ENCODE results near the gene MARK1.
"Not testable (repeated sequence)": the region's sequence is repeated elsewhere in the genome, so short reads cannot be mapped to it uniquely, and the experiment has no call there.

MARK1 gene

DNA sequence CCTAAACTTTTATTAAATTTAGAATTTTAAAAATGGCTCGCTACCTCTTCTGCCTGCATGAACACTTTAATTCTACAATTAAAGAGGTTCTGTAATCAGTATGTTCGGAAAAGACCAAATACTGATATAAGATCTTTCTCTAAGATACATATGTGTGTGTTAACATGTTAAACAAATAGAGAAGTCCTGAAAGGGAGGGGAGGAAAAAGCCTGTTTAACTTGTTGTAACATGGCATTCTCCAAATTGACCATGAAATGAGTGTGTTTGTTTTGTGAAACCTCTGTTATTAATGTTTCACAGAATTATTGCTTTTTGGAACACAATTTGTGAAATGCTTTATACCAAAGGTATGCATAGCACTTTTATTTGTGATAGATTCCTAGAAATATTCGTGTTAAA, 77.0 kb downstream of the MARK1 start:
- H3K4me1 ChIP-seq (ENCODE audit: insufficient read depth, insufficient read length) = no peaks in the 10 kb centered on the region
- TF ChIP-seq YY1 (IDR thresholded peaks at IDR 0.05; ENCODE audit: insufficient read depth, insufficient read length) = no peak
- TF ChIP-seq ZNF274 (IDR thresholded peaks at IDR 0.05; ENCODE audit: low read depth, low read length) = no peak
- TF ChIP-seq SUZ12 (IDR thresholded peaks at IDR 0.05; ENCODE audit: extremely low read depth, insufficient read depth, insufficient read length) = no peak
- no peaks in the 10 kb centered on the region for H3K27me3 ChIP-seq (ENCODE audit: insufficient read depth, insufficient read length)
- no peak overlapping the region for H3K4me3 ChIP-seq (ENCODE audit: insufficient read length, low read depth)
- no peak for DNase-seq (ENCODE audit: low read depth, low spot score)
- no peaks in the 10 kb centered on the region for H3K9me3 ChIP-seq (ENCODE audit: insufficient read depth, low read length)
- no peaks in the 10 kb centered on the region for H3K36me3 ChIP-seq (ENCODE audit: insufficient read depth, insufficient read length, low read length)
- no peak overlapping the region for H3K9ac ChIP-seq (ENCODE audit: insufficient read length, low read depth)

- not testable (repeated sequence) for H3K9ac ChIP-seq (ENCODE audit: insufficient read length, low read depth); H3K9me3 ChIP-seq (ENCODE audit: insufficient read depth, low read length); DNase-seq (ENCODE audit: low read depth, low spot score); H3K27me3 ChIP-seq (ENCODE audit: insufficient read depth, insufficient read length); H3K4me3 ChIP-seq (ENCODE audit: insufficient read length, low read depth); H3K4me1 ChIP-seq (ENCODE audit: insufficient read depth, insufficient read length); H3K36me3 ChIP-seq (ENCODE audit: insufficient read depth, insufficient read length, low read length)
Observed at GRCh38 chr1:220605651-220606050, 77.7 kb downstream of the MARK1 start.

DNA sequence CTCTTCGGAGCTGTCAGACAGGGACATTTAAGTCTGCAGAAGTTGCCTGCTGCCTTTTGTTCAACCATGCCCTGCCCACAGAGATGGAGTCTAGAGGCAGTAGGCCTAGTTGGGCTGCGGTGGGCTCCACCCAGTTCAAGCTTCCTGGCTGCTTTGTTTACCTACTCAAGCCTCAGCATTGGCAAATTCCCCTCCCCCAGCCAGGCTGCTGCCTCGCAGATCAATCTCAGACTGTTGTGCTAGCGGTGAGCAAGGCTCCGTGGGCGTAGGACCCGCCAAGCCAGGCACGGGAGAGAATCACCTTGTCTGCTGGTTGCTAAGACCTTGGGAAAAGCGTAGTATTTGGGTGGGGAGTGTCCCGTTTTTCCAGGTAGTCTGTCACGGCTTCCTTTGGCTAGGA, 83.2 kb downstream of the MARK1 start:
- H3K36me3 ChIP-seq (ENCODE audit: insufficient read depth, insufficient read length, low read length); H3K4me1 ChIP-seq (ENCODE audit: insufficient read depth, insufficient read length); H3K4me3 ChIP-seq (ENCODE audit: insufficient read length, low read depth); H3K9me3 ChIP-seq (ENCODE audit: insufficient read depth, low read length); H3K9ac ChIP-seq (ENCODE audit: insufficient read length, low read depth); H3K27me3 ChIP-seq (ENCODE audit: insufficient read depth, insufficient read length): not testable (repeated sequence)
- DNase-seq (ENCODE audit: low read depth, low spot score) = peak; percentile 36

GRCh38 chr1:220616836-220617235, 88.9 kb downstream of the MARK1 start:
- no peaks in the 10 kb centered on the region for H3K4me1 ChIP-seq (ENCODE audit: insufficient read depth, insufficient read length)
- no peaks in the 10 kb centered on the region for H3K27me3 ChIP-seq (ENCODE audit: insufficient read depth, insufficient read length)
- no peak overlapping the region for H3K4me3 ChIP-seq (ENCODE audit: insufficient read length, low read depth)
- no peaks in the 10 kb centered on the region for H3K9me3 ChIP-seq (ENCODE audit: insufficient read depth, low read length)
- DNase-seq (ENCODE audit: low read depth, low spot score) = no peak
- H3K36me3 ChIP-seq (ENCODE audit: insufficient read depth, insufficient read length, low read length) = peaks cover 11% of the 10 kb centered on the region
- no peak overlapping the region for H3K9ac ChIP-seq (ENCODE audit: insufficient read length, low read depth)
- TF ChIP-seq YY1 (IDR thresholded peaks at IDR 0.05; ENCODE audit: insufficient read depth, insufficient read length) (no peak), SUZ12 (IDR thresholded peaks at IDR 0.05; ENCODE audit: extremely low read depth, insufficient read depth, insufficient read length) (no peak), ZNF274 (IDR thresholded peaks at IDR 0.05; ENCODE audit: low read depth, low read length) (no peak)

GRCh38 chr1:220628431-220628830, 100.5 kb downstream of the MARK1 start:
- Histone ChIP-seq H3K4me1 (ENCODE audit: insufficient read depth, insufficient read length) (no peaks in the 10 kb centered on the region), H3K4me3 (ENCODE audit: insufficient read length, low read depth) (no peak overlapping the region), H3K36me3 (ENCODE audit: insufficient read depth, insufficient read length, low read length) (peaks cover 6% of the 10 kb centered on the region), H3K9me3 (ENCODE audit: insufficient read depth, low read length) (no peaks in the 10 kb centered on the region), H3K9ac (ENCODE audit: insufficient read length, low read depth) (no peak overlapping the region), H3K27me3 (ENCODE audit: insufficient read depth, insufficient read length) (no peaks in the 10 kb centered on the region)
- TF ChIP-seq ZNF274 (IDR thresholded peaks at IDR 0.05; ENCODE audit: low read depth, low read length) (no peak), YY1 (IDR thresholded peaks at IDR 0.05; ENCODE audit: insufficient read depth, insufficient read length) (no peak), SUZ12 (IDR thresholded peaks at IDR 0.05; ENCODE audit: extremely low read depth, insufficient read depth, insufficient read length) (no peak)
- no peak for DNase-seq (ENCODE audit: low read depth, low spot score)

DNA sequence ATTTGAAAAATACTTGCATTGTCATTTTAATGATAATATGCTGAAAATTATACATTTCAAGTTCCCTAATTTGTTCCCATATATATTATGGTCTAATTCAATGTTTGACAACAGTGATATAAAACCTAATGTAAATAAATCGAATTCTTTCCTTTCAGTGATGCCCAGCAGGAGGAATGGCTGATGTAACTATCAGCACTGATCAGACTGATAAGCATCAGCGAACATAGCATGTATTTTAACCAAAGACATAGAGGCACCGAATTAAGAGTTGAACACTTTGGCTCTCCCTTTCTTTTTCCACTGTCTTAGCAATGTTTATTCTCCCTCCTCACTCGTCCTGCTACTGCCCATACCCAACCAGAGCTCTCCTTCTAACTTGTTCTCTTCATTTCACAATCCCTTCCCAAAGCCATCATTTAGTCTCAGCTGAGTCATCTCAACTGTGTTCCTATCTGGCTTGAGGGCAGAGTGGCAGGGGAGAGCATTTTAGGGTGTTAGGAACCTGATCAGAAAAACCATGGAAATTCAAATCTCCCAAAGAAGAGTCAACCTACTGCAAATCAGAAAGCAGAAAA, 103.4 kb downstream of the MARK1 start:
- H3K9ac ChIP-seq (ENCODE audit: insufficient read length, low read depth) = no peak overlapping the region

GRCh38 chr1:220637759-220638158, 109.8 kb downstream of the MARK1 start:
- no peaks in the 10 kb centered on the region for H3K27me3 ChIP-seq (ENCODE audit: insufficient read depth, insufficient read length)
- TF ChIP-seq ZNF274 (IDR thresholded peaks at IDR 0.05; ENCODE audit: low read depth, low read length) = no peak
- no peak for TF ChIP-seq SUZ12 (IDR thresholded peaks at IDR 0.05; ENCODE audit: extremely low read depth, insufficient read depth, insufficient read length)
- no peak for TF ChIP-seq YY1 (IDR thresholded peaks at IDR 0.05; ENCODE audit: insufficient read depth, insufficient read length)

More for the DNA sequence above, 103.4 kb downstream of the MARK1 start:
- no peak overlapping the region for H3K4me3 ChIP-seq (ENCODE audit: insufficient read length, low read depth)
- no peaks in the 10 kb centered on the region for H3K9me3 ChIP-seq (ENCODE audit: insufficient read depth, low read length)
- no peaks in the 10 kb centered on the region for H3K4me1 ChIP-seq (ENCODE audit: insufficient read depth, insufficient read length)
- no peak for DNase-seq (ENCODE audit: low read depth, low spot score)
- no peaks in the 10 kb centered on the region for H3K27me3 ChIP-seq (ENCODE audit: insufficient read depth, insufficient read length)
- TF ChIP-seq SUZ12 (IDR thresholded peaks at IDR 0.05; ENCODE audit: extremely low read depth, insufficient read depth, insufficient read length) (no peak), YY1 (IDR thresholded peaks at IDR 0.05; ENCODE audit: insufficient read depth, insufficient read length) (no peak), ZNF274 (IDR thresholded peaks at IDR 0.05; ENCODE audit: low read depth, low read length) (no peak)
- H3K36me3 ChIP-seq (ENCODE audit: insufficient read depth, insufficient read length, low read length) = peaks cover 7% of the 10 kb centered on the region

GRCh38 chr1:220642285-220642684, 114.3 kb downstream of the MARK1 start:
- peaks cover 19% of the 10 kb centered on the region for H3K36me3 ChIP-seq (ENCODE audit: insufficient read depth, insufficient read length, low read length)
- TF ChIP-seq ZNF274 (IDR thresholded peaks at IDR 0.05; ENCODE audit: low read depth, low read length) (no peak), SUZ12 (IDR thresholded peaks at IDR 0.05; ENCODE audit: extremely low read depth, insufficient read depth, insufficient read length) (no peak), YY1 (IDR thresholded peaks at IDR 0.05; ENCODE audit: insufficient read depth, insufficient read length) (no peak)
- no peak overlapping the region for H3K9ac ChIP-seq (ENCODE audit: insufficient read length, low read depth)
- no peaks in the 10 kb centered on the region for H3K4me1 ChIP-seq (ENCODE audit: insufficient read depth, insufficient read length)
- no peak overlapping the region for H3K4me3 ChIP-seq (ENCODE audit: insufficient read length, low read depth)
- no peaks in the 10 kb centered on the region for H3K27me3 ChIP-seq (ENCODE audit: insufficient read depth, insufficient read length)
- H3K9me3 ChIP-seq (ENCODE audit: insufficient read depth, low read length) = peaks cover 9% of the 10 kb centered on the region; the same call in 1 of the 2 replicates
- DNase-seq (ENCODE audit: low read depth, low spot score) = no peak

More at GRCh38 chr1:220637759-220638158, 109.8 kb downstream of the MARK1 start:
- H3K4me1 ChIP-seq (ENCODE audit: insufficient read depth, insufficient read length) = no peaks in the 10 kb centered on the region
- peaks cover 9% of the 10 kb centered on the region; the same call in 1 of the 2 replicates for H3K9me3 ChIP-seq (ENCODE audit: insufficient read depth, low read length)
- no peak overlapping the region for H3K4me3 ChIP-seq (ENCODE audit: insufficient read length, low read depth)
- H3K9ac ChIP-seq (ENCODE audit: insufficient read length, low read depth) = no peak overlapping the region
- H3K36me3 ChIP-seq (ENCODE audit: insufficient read depth, insufficient read length, low read length) = peaks cover 25% of the 10 kb centered on the region
- no peak for DNase-seq (ENCODE audit: low read depth, low spot score)
